A549 treated with RU486 at 1 μM for 4 hours (cell line): ENCODE measurements around the gene KIR2DL3. TPM values are rescaled to one million over a fixed set of nuclear protein-coding genes. Genes with fewer than 3 reads are reported as not detected.

Experiments used
- total RNA-seq: library from RNA; stranded (reverse); fragments of 200-300 nt; extraction: Qiagen RNA extraction; gene quantifications from 5 replicates; pipeline ENCODE4 v1.2.3, GENCODE V29; 2022; ENCODE audit warnings: low read depth

KIR2DL3 gene
- total RNA-seq = not detected in 5 replicates

DNA sequence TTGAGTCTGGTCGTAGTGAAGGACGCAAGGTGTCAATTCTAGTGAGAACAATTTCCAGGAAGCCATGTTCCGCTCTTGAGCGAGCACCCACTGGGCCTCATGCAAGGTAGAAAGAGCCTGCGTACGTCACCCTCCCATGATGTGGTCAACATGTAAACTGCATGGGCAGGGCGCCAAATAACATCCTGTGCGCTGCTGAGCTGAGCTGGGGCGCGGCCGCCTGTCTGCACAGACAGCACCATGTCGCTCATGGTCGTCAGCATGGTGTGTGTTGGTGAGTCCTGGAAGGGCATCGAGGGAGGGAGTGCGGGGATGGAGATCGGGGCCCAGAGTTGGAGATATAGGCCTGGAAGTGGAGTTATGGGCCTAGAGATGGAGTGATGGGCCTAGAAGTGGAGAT is at the start of gene KIR2DL3:
Gene KIR2DL3, plus strand, starts transcription at position 208 of the 400 bp plus-strand sequence. Its CDS starts 33 bp downstream, at position 241.

GRCh38 chr19:54724142-54724541 is 14.2 kb upstream of the KIR2DL3 start, which contains the start of gene KIR3DL3:
TSS of gene KIR3DL3 (plus strand) at chr19:54724442. CDS start at chr19:54724497, 55 bp downstream.

DNA sequence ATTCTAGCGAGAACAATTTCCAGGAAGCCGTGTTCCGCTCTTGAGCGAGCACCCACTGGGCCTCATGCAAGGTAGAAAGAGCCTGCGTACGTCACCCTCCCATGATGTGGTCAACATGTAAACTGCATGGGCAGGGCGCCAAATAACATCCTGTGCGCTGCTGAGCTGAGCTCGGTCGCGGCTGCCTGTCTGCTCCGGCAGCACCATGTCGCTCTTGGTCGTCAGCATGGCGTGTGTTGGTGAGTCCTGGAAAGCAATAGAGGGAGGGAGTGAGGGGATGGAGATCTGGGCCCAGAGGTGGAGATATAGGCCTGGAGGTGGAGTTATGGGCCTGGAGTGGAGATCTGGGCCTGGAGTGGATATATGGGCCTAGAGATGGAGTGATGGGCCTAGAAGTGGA is 31.3 kb downstream of the KIR2DL3 start, which contains the start of gene KIR2DL1:
Gene KIR2DL1, plus strand, starts transcription at position 148 of the 400 bp plus-strand sequence. Its CDS starts 58 bp downstream, at position 206.

Other genes with a start within 250 kb of the KIR2DL3 start
- not detected in 5 replicates for gene LAIR2, start 235.7 kb upstream of the KIR2DL3 start, total RNA-seq
- gene LILRA2, start 164.7 kb upstream of the KIR2DL3 start, total RNA-seq = not detected in 5 replicates
- not detected in 5 replicates for gene LILRA1, start 144.9 kb upstream of the KIR2DL3 start, total RNA-seq
- 0.03 TPM in 1 of 5 replicates, not detected in the others for gene LILRB1, start 108.0 kb upstream of the KIR2DL3 start, total RNA-seq
- not detected in 5 replicates for gene LILRB4, start 75.5 kb upstream of the KIR2DL3 start, total RNA-seq
- not detected in 5 replicates for gene KIR3DL3, start 14.1 kb upstream of the KIR2DL3 start, total RNA-seq
- gene KIR2DL1, start 31.3 kb downstream of the KIR2DL3 start, total RNA-seq = not detected in 5 replicates
- gene KIR2DL4, start 65.1 kb downstream of the KIR2DL3 start, total RNA-seq = not detected in 5 replicates
- gene KIR3DL1, start 78.0 kb downstream of the KIR2DL3 start, total RNA-seq = not detected in 5 replicates
- not detected in 5 replicates for gene KIR2DS4, start 94.2 kb downstream of the KIR2DL3 start, total RNA-seq
- gene KIR3DL2, start 111.9 kb downstream of the KIR2DL3 start, total RNA-seq = not detected in 5 replicates
- not detected in 5 replicates for gene FCAR, start 135.7 kb downstream of the KIR2DL3 start, total RNA-seq
- gene NCR1, start 167.6 kb downstream of the KIR2DL3 start, total RNA-seq = not detected in 5 replicates
- gene NLRP7, start 209.0 kb downstream of the KIR2DL3 start, total RNA-seq = not detected in 5 replicates
- 24.0 to 26.8 TPM (median 25.2 TPM) in 5 replicates for gene NLRP2, start 227.9 kb downstream of the KIR2DL3 start, total RNA-seq